GM03348 (cell line): ENCODE data around the gene CCR3.

Source experiments
- DNase-seq: peaks from one replicate; pipeline ENCODE4 v3.0.0; 2012; ENCODE audit warnings: low spot score

CCR3 gene

DNA sequence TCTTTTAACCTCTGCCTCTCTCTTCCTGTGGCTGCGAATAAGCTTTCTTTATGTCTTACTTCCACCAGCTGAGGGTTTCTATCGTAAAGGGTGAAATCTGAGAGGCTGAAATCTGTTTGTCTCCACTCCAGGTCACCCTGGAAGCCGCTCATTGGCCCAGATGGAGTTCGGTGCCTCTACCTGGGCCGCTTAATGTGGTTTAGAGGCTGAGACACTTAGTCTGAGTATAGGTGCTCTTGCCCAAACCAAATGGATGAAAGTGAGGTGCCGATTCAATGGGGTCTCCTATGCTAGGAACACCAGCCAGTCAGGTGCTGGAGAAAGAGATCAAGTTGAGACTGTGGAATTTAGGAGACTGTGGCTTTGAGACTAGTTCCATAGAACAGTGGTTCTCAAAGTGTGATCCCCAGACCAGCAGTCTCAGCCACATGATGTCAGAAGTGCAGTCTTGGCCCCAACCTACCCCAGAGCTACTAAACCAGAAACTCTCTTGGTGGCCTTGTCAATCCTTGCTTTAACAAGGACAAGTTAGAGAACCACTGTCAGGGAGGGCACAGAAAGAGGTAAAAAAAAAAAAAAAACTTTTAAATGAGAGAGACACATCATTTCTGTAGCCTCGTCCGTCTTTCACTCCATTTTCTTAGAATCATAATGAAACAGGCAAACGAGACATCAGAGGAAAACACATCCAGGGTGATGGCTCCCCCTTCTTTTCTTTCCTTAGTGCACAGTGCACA is 56.8 kb downstream of the CCR3 start:
- no peak for DNase-seq

DNA sequence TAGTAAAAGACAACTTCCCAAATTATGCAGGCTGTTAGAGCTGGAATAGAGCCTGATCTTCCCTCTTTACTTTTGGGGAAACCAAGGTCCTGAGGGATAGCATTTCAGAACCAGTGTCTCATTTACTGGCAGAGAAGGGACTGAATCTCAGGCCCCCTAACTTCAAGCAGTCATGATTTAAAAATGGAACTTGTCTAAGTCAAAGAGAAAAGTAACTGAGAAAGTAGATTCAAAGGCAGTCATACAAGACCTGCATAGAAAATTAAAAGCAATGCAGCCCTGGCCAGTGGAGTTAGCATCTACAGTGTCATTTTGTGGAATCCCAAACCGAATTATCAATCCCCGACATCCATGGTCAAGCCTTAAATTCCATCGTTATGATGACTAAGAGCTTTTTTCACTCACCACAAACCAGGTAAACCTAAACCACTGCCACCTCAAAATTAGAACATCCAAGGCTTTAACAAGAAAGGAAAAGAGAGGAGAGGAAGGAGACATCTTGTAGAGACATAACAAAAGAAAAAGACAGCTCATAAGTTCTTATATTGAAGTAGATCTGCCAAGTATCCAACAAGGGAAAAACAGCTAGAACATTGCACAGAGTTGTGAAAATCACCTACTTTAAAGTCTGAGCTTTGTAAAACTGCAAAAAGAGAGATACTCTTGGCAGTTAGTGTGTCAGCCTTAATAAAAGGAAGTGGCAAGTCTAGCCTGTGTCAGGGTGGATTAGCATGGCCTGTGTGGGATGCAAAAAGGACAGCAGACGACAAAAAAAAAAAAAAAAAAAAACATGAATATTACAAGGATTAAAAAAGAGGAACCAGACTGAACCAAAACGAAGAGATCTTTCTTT is 57.6 kb downstream of the CCR3 start:
- DNase-seq, result no peak

DNA sequence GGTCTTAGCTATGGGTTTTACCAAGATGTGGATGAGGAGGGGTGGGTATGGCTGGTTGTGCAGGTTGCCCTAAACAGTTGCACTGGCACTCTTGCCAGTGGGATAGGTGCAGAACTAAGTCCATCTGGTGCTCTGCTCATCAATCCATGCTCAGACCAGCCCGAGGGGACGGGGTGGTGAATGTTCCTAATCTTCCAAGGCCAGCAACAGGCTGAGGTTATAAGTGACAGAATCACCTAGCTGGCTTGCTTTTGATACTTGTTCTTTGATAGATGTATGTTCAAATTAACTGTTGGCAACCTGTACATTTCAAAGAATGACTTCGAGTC is 58.2 kb downstream of the CCR3 start:
- no peak for DNase-seq

DNA sequence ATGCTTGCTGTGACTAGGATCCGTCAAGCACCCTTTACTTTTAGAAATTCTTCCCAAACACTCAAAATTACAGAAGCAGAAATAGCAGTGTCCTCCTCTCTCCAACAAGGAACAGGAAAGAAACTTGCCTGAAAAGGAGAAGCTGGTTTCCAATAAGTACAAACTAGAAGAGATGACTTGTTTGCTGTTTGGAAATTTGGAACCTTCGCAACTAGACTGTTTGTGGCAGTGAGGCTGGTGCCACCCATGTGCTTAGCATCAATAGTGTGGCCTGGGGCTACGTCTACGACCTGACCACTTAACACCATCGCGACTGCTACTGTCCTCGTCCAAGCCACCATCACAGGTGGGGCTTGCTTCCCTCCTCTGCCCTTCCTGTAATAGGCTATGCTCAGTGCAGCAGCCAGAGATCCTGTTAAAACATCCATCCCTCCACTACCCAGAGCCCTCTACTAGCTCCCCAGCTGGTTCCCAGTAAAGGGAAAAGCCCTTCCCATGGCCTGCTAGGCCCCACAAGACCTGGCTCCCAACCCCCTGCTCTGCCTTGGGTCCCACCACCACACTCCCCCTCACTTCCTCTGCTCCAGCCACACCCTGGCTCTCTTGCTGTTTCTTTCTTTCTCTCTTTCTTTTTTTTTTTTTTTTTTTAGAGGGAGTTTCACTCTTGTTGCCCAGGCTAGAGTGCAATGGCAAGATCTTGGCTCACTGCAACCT is 59.0 kb downstream of the CCR3 start:
- no peak for DNase-seq

DNA sequence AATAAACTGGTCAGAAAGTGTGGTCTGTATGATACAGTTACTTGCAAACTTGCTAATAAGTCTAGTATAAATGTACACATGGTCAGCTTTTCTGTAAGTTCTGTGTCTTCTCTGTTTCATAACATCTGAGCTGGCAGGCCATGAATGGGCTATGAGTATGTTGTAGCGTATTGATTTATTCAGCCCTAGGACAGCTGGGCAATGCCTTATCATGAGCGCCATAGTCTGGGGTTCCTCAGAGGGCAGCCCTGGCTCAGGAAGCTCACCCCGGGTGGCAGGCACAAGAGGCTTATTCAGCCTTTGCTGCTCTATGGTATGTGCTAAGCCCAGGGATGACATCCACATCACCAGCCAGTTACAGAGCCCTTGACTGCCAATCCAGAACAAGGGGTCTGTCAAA is 61.0 kb downstream of the CCR3 start:
- no peak for DNase-seq

DNA sequence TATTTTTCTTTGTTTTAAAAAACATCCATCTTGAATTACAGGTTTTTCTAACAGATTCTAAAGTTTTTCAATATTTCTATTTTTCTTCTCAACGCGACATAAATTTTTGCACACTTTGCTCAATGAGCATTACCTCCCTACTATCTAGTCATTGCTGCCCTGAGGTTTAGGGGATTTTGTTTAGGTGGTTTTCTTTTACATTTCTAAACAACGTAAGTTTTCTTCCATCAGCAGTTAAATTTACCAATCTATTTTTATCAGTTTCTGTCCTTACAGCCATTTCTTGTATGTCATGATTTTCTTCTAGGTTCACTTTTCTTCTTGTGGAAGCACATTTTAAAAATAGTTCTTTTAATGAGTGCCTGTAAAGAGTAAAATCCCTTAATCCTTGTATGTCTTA is 62.5 kb downstream of the CCR3 start:
- DNase-seq, result no peak

DNA sequence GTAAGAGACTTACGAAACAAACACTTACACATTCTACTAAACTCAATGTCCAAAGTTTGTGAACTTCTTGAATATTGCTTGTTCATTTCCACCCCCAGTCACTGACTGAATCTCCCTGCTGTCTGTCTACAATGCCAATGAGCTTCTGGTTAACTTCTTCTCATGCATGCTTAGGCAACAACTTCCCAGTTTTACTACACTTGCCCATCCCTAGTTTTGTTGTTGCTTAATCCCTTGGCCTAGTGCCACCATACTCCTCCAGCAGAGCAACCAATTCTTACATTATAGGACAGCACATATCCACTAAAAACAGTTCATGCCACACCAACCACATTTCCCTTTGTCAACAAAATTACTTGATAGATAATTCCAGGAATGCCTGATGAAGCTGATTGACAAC is 70.7 kb downstream of the CCR3 start:
- no peak for DNase-seq

DNA sequence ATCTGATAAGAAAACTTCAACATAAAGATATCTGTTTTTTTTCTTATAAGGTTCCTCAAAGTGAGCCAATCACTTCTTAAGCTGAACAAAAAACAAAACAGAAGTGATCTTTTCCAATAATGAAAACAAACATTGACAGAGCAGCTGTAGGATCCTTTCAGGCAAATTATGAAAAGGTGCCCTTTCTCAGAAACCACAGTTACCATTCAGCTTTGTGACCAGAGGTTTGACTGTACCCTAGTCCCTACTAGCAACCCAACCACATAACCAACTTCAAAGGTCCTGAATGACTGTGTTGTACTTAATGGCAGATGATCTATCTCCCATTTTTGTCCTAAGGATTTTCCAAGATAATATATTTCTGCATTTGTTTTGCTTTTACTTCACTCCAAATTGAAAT is 72.3 kb downstream of the CCR3 start:
- no peak for DNase-seq

DNA sequence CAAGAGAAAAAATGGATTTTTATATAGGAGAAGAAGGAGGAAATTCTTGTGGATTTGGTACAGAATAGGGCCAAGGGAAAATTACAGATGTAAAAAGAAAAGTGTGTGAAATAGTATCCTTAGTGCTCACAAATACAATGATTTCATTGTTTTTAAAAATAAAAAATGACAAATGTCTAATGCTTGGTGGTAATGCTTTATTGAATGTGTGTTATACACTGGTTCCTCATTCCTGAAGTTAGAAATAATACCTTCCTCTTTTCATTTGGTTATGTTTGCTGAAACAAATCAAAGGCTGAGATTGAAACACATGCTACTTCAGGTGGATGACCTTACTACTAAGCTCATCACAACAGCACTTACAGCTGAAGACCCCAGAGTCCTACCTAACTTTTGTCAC is 73.9 kb downstream of the CCR3 start:
- DNase-seq, result no peak
